HEK293 (cell line): ENCODE results near the gene FNDC10.
A peak's percentile ranks its signal among the peaks of the same experiment; 100 is the strongest.
"Not testable (repeated sequence)": the region's sequence is repeated elsewhere in the genome, so short reads cannot be mapped to it uniquely, and the experiment has no call there.

Source experiments
- CTCF ChIA-PET: fragments of 350-600 bp; formaldehyde crosslinking; extraction: SDS; loops from one replicate; lab custom pipeline; 2021; ENCODE audit warnings: antibody characterized with exemption; lab: Yijun Ruan, JAX
- POLR2A ChIA-PET: fragments of 300-600 bp; formaldehyde crosslinking; extraction: SDS; loops from one replicate; lab custom pipeline; 2020; ENCODE audit warnings: antibody characterized with exemption, inconsistent platforms; lab: Yijun Ruan, JAX
- H3K27ac ChIP-seq: fragments of 200-500 bp; sonication (Bioruptor generic); 2 replicates; pipeline ENCODE4 v1.5.1; 2014; ENCODE audit warnings: low read depth, low read length, control low read depth, inconsistent platforms; ENCODE audit errors: extremely low read depth
- H3K36me3 ChIP-seq, 2 experiments: fragments of 200-500 bp in 1 of 2; sonication (Bioruptor generic) in 1 of 2; 1 replicate in 1 of 2; 2 replicates in 1 of 2; pipeline ENCODE4 v1.5.1; 2014 to 2017; ENCODE audit warnings: inconsistent platforms in 2 of 2, low read length in 2 of 2; ENCODE audit not compliant: control insufficient read depth in 2 of 2, insufficient read depth in 1 of 2
- H3K4me1 ChIP-seq: fragments of 200-500 bp; sonication (Bioruptor generic); 2 replicates; pipeline ENCODE4 v1.5.1; 2014; ENCODE audit warnings: mild to moderate bottlenecking, low read length, inconsistent platforms; ENCODE audit not compliant: control insufficient read depth, insufficient read depth
- H3K4me3 ChIP-seq: 2 replicates; pipeline ENCODE4 v1.5.1; 2011; ENCODE audit warnings: low read depth, mild to moderate bottlenecking, control low read depth, low read length, moderate library complexity
- H3K9me3 ChIP-seq: fragments of 200-500 bp; sonication (Bioruptor generic); 2 replicates; pipeline ENCODE4 v1.5.1; 2014; ENCODE audit warnings: low read depth, low read length, inconsistent platforms; ENCODE audit not compliant: control insufficient read depth, insufficient read depth
- GLIS1 ChIP-seq: fragments of 450-650 bp; formaldehyde crosslinking; IDR thresholded peaks from 2 replicates; pipeline ENCODE4 v1.5.1; 2016; ENCODE audit warnings: missing biosample characterization, missing genetic modification characterization
- GLIS2 ChIP-seq: fragments of 450-650 bp; formaldehyde crosslinking; IDR thresholded peaks from 2 replicates; pipeline ENCODE4 v1.5.1; 2016; ENCODE audit warnings: missing biosample characterization, missing genetic modification characterization
- HIC1 ChIP-seq: fragments of 450-650 bp; formaldehyde crosslinking; IDR thresholded peaks from 2 replicates; pipeline ENCODE4 v1.5.1; 2016; ENCODE audit warnings: missing biosample characterization, missing genetic modification characterization
- SP2 ChIP-seq: fragments of 450-650 bp; formaldehyde crosslinking; IDR thresholded peaks from 2 replicates; pipeline ENCODE4 v1.5.1; 2016; ENCODE audit warnings: missing biosample characterization, missing genetic modification characterization
- WT1 ChIP-seq: fragments of 450-650 bp; formaldehyde crosslinking; IDR thresholded peaks from 2 replicates; pipeline ENCODE4 v1.5.1; 2016; ENCODE audit warnings: missing biosample characterization, missing genetic modification characterization
- ZNF302 ChIP-seq: fragments of 450-650 bp; formaldehyde crosslinking; IDR thresholded peaks from 2 replicates; pipeline ENCODE4 v1.5.1; 2016; ENCODE audit warnings: missing biosample characterization, missing genetic modification characterization, low read depth
- ZNF398 ChIP-seq: fragments of 450-650 bp; formaldehyde crosslinking; IDR thresholded peaks from 2 replicates; pipeline ENCODE4 v1.5.1; 2017; ENCODE audit warnings: missing biosample characterization, missing genetic modification characterization
- ZNF48 ChIP-seq: fragments of 450-650 bp; formaldehyde crosslinking; IDR thresholded peaks from 2 replicates; pipeline ENCODE4 v1.5.1; 2016; ENCODE audit warnings: missing biosample characterization, missing genetic modification characterization
- ZNF639 ChIP-seq: fragments of 450-650 bp; formaldehyde crosslinking; IDR thresholded peaks from 2 replicates; pipeline ENCODE4 v1.5.1; 2016; ENCODE audit warnings: missing biosample characterization, missing genetic modification characterization
- ZNF654 ChIP-seq: fragments of 450-650 bp; formaldehyde crosslinking; IDR thresholded peaks from 2 replicates; pipeline ENCODE4 v1.5.1; 2016; ENCODE audit warnings: low read depth, missing biosample characterization, missing genetic modification characterization
- TF ChIP-seq, protein P1 (sequence below): fragments of 450-650 bp; formaldehyde crosslinking; IDR thresholded peaks from 2 replicates; pipeline ENCODE4 v1.5.1; 2016; ENCODE audit warnings: missing biosample characterization, missing genetic modification characterization

Gene FNDC10

DNA sequence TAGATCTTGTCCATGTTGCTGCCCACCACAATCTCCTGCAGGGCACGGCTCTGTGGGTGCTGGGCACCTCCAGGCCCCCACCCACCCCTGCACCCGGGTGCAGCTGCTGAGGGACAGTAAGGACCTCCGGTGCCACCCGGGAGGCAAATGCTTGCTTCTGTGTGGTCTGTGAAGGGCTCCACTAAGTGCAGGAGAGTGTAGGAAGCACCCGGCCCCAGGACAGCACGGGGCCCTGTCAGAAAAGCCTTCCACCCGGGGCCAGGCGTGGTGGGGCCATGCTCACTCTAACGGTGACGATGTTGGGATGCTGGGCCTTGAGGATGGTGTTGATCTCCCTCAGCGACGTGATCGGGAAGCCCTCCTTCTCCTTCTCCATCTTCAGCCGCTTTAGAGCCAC lies 37.5 kb upstream of the FNDC10 start:
- H3K27ac ChIP-seq, POLR2A ChIA-PET, H3K9me3 ChIP-seq, H3K4me1 ChIP-seq, CTCF ChIA-PET, H3K4me3 ChIP-seq: not testable (repeated sequence)
- peaks cover 0 to 19% of the 10 kb centered on the region in 2 experiments; a peak in 1 of 3 replicates for H3K36me3 ChIP-seq

DNA sequence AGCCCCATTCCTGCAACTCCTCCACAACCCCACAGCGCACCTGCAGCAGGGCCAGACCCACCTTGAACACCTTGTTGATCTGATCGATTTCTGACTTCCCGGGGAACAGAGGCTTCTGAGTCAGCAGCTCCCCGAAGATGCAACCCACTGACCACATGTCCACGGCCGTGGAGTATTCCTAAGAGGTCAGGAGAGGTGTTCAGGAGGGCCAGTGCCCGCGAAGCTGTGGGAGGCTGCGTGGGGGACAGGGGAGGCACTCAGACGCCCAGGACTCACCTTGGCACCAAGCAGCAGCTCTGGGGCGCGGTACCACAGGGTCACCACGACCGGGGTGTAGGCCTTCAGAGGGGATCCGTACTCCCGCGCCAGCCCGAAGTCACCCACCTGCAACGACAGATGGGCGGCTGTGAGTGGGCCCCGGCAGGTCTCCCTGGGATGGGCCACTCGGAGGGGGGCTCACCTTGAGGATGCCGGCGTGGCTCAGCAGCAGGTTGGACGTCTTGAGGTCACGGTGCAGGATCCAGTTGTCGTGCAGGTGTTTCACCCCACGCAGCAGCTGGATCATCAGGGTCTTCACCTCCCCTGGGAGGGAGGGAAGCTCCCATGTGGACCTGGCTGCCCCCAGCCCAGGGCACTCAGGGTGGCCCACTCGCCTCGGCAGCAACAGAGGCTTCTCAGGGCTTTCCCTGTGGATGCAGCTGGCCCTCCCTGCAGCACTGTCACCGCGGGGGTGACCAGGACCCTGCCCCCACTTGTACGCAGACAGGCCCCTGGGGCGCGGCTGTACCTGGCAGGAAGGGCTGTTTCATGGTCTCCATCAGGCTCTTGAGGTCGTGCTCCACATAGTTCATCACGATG lies 36.9 kb upstream of the FNDC10 start:
- not testable (repeated sequence) for H3K4me3 ChIP-seq
- 0 out of 2 replicates have a peak, but pooled peaks have one; percentile 20 for TF ChIP-seq GLIS2 (tag by site-specific recombination)
- TF ChIP-seq, all 188 proteins: peak for 1; not testable (repeated sequence) for 187
- H3K27ac ChIP-seq, H3K9me3 ChIP-seq, CTCF ChIA-PET, H3K4me1 ChIP-seq, POLR2A ChIA-PET: not testable (repeated sequence)
- H3K36me3 ChIP-seq, result peaks cover 0 to 19% of the 10 kb centered on the region in 2 experiments; a peak in 1 of 3 replicates

GRCh38 chr1:1634613-1635012 lies 34.7 kb upstream of the FNDC10 start:
- H3K27ac ChIP-seq, H3K9me3 ChIP-seq, CTCF ChIA-PET, H3K4me3 ChIP-seq, POLR2A ChIA-PET, H3K4me1 ChIP-seq: not testable (repeated sequence)
- peaks cover 0 to 19% of the 10 kb centered on the region in 2 experiments; a peak in 1 of 3 replicates for H3K36me3 ChIP-seq

DNA sequence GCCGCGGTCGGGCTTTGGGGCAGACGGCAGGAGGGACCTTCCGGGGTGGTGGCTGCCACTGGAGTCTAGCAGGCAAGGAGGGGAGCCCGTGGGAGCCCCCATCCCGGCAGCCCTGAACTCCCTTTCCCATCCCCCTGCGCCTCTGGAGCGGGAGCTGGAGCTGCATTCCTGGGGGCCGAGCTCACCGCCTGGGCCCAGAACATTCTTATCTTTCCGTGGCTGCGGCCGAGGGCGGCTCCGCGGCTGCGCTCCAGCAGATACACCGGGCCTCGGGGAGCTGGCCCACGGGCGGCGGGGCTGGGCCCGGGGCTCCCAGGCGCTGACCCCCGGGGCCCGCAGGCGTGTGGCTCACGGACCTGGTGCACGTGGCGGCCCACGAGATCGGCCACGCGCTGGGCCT lies 33.5 kb upstream of the FNDC10 start:
- H3K4me3 ChIP-seq, H3K9me3 ChIP-seq, H3K27ac ChIP-seq, CTCF ChIA-PET, POLR2A ChIA-PET, H3K4me1 ChIP-seq: not testable (repeated sequence)
- H3K36me3 ChIP-seq, result peaks cover 0 to 19% of the 10 kb centered on the region in 2 experiments; a peak in 1 of 3 replicates

- ChIA-PET CTCF (no interaction called here), POLR2A (interaction anchor here (0.7 to 0.9 kb wide), 2 partner anchors 9 to 62 kb away, joined by 4 to 8 read pairs; no protein-coding TSS in a partner anchor)
- Histone ChIP-seq H3K27ac (no peak within 1 kb of the TSS), H3K9me3 (no peaks in the 10 kb centered on the region), H3K36me3 (peaks cover 0 to 24% of the 10 kb centered on the region in 2 experiments; a peak in 1 of 3 replicates), H3K4me1 (no peaks in the 10 kb centered on the region), H3K4me3 (no peak within 1 kb of the TSS)
- TF ChIP-seq ZNF302, result no peak
- TF ChIP-seq ZNF48 (tag by site-specific recombination), result no peak
- no peak for TF ChIP-seq ZNF639 (tag by site-specific recombination)
- peak; percentile 70 for TF ChIP-seq WT1
- 0 out of 2 replicates have a peak, but pooled peaks have one; percentile 14 for TF ChIP-seq GLIS1 (tag by site-specific recombination)
- peak; percentile 52 for TF ChIP-seq HIC1 (tag by site-specific recombination)
- TF ChIP-seq, protein P1, sequence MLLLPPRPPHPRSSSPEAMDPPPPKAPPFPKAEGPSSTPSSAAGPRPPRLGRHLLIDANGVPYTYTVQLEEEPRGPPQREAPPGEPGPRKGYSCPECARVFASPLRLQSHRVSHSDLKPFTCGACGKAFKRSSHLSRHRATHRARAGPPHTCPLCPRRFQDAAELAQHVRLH, result no peak
- no peak for TF ChIP-seq ZNF654 (tag by site-specific recombination)
- TF ChIP-seq ZNF398 (tag by site-specific recombination), result 0 out of 2 replicates have a peak, but pooled peaks have one; percentile 38
- TF ChIP-seq SP2 (tag by site-specific recombination), result no peak
Measured at GRCh38 chr1:1631782-1632420, 32.0 kb upstream of the FNDC10 start, which contains the start of gene MMP23B. Gene MMP23B, plus strand, starts transcription at chr1:1632173. Its CDS starts 46 bp downstream, at chr1:1632219.
